ENCODE data around the gene PREX1.

PREX1 gene

DNA sequence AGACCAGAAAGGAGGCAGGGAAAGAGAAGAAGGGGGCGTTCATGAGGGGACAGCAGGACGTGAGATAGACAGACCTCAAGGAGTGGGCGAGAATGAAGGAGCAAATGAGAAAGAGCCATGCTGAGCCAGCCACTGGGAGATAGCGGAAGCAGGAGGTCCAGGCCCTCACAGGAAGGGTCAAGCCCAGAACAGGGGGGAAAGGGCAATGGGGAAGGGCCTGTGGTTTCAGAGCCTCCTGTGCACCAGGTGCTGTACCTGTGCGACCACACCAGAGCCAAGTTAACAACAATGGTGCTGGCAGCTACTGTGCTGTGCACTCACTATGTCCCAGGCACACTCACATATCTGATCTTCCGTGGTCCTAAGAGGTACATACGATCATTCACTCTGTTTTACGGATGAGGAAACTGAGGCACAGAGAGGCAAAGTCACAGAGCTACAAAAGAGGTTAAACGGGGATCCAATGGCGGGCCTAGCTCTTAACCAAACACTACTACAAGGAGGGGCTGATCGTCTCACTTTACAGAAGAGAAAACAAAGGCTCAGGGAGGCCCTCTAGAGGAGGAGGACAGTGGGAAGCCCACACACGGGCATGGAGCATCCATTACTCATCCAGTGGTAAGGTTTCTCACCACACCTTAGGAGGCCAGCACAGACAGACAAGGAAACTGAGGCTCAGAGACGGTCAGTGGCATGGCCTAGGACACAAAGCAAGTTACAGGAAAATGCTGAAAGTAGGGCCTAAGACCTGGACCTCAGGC lies 129.1 kb downstream of the PREX1 start:
- TF ChIP-seq, protein P1, sequence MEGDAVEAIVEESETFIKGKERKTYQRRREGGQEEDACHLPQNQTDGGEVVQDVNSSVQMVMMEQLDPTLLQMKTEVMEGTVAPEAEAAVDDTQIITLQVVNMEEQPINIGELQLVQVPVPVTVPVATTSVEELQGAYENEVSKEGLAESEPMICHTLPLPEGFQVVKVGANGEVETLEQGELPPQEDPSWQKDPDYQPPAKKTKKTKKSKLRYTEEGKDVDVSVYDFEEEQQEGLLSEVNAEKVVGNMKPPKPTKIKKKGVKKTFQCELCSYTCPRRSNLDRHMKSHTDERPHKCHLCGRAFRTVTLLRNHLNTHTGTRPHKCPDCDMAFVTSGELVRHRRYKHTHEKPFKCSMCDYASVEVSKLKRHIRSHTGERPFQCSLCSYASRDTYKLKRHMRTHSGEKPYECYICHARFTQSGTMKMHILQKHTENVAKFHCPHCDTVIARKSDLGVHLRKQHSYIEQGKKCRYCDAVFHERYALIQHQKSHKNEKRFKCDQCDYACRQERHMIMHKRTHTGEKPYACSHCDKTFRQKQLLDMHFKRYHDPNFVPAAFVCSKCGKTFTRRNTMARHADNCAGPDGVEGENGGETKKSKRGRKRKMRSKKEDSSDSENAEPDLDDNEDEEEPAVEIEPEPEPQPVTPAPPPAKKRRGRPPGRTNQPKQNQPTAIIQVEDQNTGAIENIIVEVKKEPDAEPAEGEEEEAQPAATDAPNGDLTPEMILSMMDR (IDR thresholded peaks at IDR 0.05; ENCODE audit: extremely low read depth, missing control alignments): no peak
- no peak for DNase-seq (ENCODE audit: low spot score)

GRCh38 chr20:48697845-48698491 lies 129.8 kb downstream of the PREX1 start:
- TF ChIP-seq, protein P1 (IDR thresholded peaks at IDR 0.05; ENCODE audit: extremely low read depth, missing control alignments): no peak
- DNase-seq (ENCODE audit: low spot score): no peak

- TF ChIP-seq, protein P1 (IDR thresholded peaks at IDR 0.05; ENCODE audit: extremely low read depth, missing control alignments): no peak
- no peak for DNase-seq (ENCODE audit: low spot score)
These were observed 131.1 kb downstream of the PREX1 start for GRCh38 chr20:48696671-48697070.

- DNase-seq (ENCODE audit: low spot score): no peak
- TF ChIP-seq, protein P1 (IDR thresholded peaks at IDR 0.05; ENCODE audit: extremely low read depth, missing control alignments): no peak
These were observed 132.1 kb downstream of the PREX1 start for GRCh38 chr20:48695738-48696137.

DNA sequence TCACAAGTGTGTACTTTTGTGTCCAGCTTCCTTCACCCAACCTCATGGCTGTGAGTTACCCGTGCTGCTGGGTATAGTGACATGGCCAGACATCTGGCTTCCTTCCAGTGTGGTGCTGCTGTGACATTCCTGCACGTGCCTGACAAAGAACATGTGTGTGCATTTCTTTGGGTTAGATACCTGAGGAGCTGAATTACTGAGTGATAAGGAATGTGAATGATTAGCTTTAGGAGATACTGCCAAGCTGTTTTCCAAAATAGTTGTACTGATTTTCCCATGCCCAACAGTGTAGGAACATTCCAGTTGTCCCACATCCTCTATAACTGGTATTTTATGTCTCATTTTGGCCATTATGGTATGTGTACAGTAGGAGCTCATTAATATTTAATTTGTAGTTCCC lies 132.5 kb downstream of the PREX1 start:
- no peak for DNase-seq (ENCODE audit: low spot score)
- TF ChIP-seq, protein P1 (IDR thresholded peaks at IDR 0.05; ENCODE audit: extremely low read depth, missing control alignments): no peak

GRCh38 chr20:48694381-48694865 lies 133.4 kb downstream of the PREX1 start:
- DNase-seq (ENCODE audit: low spot score): no peak
- TF ChIP-seq, protein P1 (IDR thresholded peaks at IDR 0.05; ENCODE audit: extremely low read depth, missing control alignments): no peak

DNA sequence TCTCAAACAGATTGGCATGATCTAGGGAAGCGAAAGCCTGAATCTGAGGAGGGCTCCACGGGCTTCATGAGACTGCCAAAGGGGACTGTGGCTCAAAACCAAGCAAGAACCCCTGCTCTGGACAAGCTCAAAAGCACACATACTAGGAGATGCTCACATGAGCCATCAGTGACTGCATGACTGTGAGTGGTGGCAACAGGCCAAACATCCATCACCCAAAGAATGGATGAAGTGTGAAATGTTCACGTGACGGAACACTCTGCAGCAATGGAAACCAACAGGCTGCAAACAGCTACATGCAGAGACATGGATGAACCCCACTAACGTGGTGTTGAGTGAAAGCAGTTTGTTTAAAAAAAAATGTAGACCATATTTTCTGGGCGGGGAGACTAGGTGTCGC lies 136.3 kb downstream of the PREX1 start:
- TF ChIP-seq, protein P1 (IDR thresholded peaks at IDR 0.05; ENCODE audit: extremely low read depth, missing control alignments): no peak
- DNase-seq (ENCODE audit: low spot score): no peak

Data from GM20000 (cell line).